ENCODE results near the gene LCE5A.
"Not testable (repeated sequence)": the region's sequence is repeated elsewhere in the genome, so short reads cannot be mapped to it uniquely, and the experiment has no call there.

Gene LCE5A

GRCh38 chr1:152516082-152516481 is 5.5 kb downstream of the LCE5A start:
- DNase-seq (ENCODE audit: low read depth in 2 of 2) = no peak

- no peak for DNase-seq (ENCODE audit: low read depth in 2 of 2)
Measured at GRCh38 chr1:152517237-152517811, 6.7 kb downstream of the LCE5A start.

GRCh38 chr1:152519851-152520250 is 9.2 kb downstream of the LCE5A start:
- DNase-seq (ENCODE audit: low read depth in 2 of 2) = no peak

GRCh38 chr1:152520561-152521090 is 10.0 kb downstream of the LCE5A start:
- DNase-seq (ENCODE audit: low read depth in 2 of 2) = no peak

GRCh38 chr1:152525080-152525641 is 14.6 kb downstream of the LCE5A start:
- no peak for DNase-seq (ENCODE audit: low read depth in 2 of 2)

- no peak for DNase-seq (ENCODE audit: low read depth in 2 of 2)
Measured at GRCh38 chr1:152533327-152533938, 22.8 kb downstream of the LCE5A start.

- DNase-seq (ENCODE audit: low read depth in 2 of 2) = no peak
Measured at GRCh38 chr1:152535774-152536173, 25.2 kb downstream of the LCE5A start.

GRCh38 chr1:152537496-152537895 is 26.9 kb downstream of the LCE5A start:
- no peak for DNase-seq (ENCODE audit: low read depth in 2 of 2)

- DNase-seq (ENCODE audit: low read depth in 2 of 2) = no peak
Measured at GRCh38 chr1:152539901-152540300, 29.3 kb downstream of the LCE5A start.

- DNase-seq (ENCODE audit: low read depth in 2 of 2) = no peak
Measured at GRCh38 chr1:152543820-152544219, 33.2 kb downstream of the LCE5A start.

- no peak for DNase-seq (ENCODE audit: low read depth in 2 of 2)
Measured at GRCh38 chr1:152546704-152547103, 36.1 kb downstream of the LCE5A start.

- DNase-seq (ENCODE audit: low read depth in 2 of 2) = not testable (repeated sequence)
Measured at GRCh38 chr1:152548358-152548757, 37.8 kb downstream of the LCE5A start.

Measured in stimulated activated CD8-positive, alpha-beta memory T cell treated with anti-CD3 and anti-CD28 coated beads, Interleukin-7, amount 100 ng/mL, for 4 hours (primary cell).